H1 (cell line): Measurements from ENCODE around the gene KRTDAP. TPM values are rescaled to one million over a fixed set of nuclear protein-coding genes. Genes with fewer than 3 reads are reported as not detected.

Experiments
- FOSL1 ChIP-seq: IDR thresholded peaks from 2 replicates; pipeline ENCODE4 v1.6.1; 2011; ENCODE audit warnings: mild to moderate bottlenecking, low read depth, low read length, moderate library complexity; ENCODE audit not compliant: insufficient read depth
- PHF8 ChIP-seq: fragments of 200-600 bp; sonication (generic); conservative IDR thresholded peaks from 2 replicates; pipeline ENCODE4 v1.7.1; 2012; ENCODE audit warnings: low read depth, mild to moderate bottlenecking, inconsistent platforms, low read length, moderate library complexity
- RXRA ChIP-seq: IDR thresholded peaks from 2 replicates; pipeline ENCODE4 v1.6.1; 2011; ENCODE audit warnings: low read depth, mild to moderate bottlenecking, low read length, moderate library complexity; ENCODE audit not compliant: insufficient read depth
- SIN3A ChIP-seq, 2 experiments: IDR thresholded peaks in 1 of 2; conservative IDR thresholded peaks in 1 of 2; 2 replicates each; pipeline ENCODE4 v1.6.1; 2011 to 2012; ENCODE audit warnings: low read length in 2 of 2, improper control_type of control experiment in 1 of 2, low read depth in 1 of 2, mild to moderate bottlenecking in 1 of 2
- TBP ChIP-seq: IDR thresholded peaks from 2 replicates; pipeline ENCODE4 v1.6.1; 2011; ENCODE audit warnings: low read depth, low read length, improper control_type of control experiment
- polyA plus RNA-seq, 7 experiments: library from polyadenylated mRNA; depleted of rRNA in 3 of 7; stranded (reverse) in 5 of 7; unstranded in 2 of 7; fragments of >200 nt in 5 of 7; fragments of 200-250 nt in 2 of 7; gene quantifications; 1 replicate in 5 of 7; 2 replicates in 1 of 7; 4 replicates in 1 of 7; pipeline versions ENCODE4 v1.2.1 to v1.2.3, GENCODE V29; 2011 to 2013; ENCODE audit warnings: missing spikeins in 2 of 7, mixed read lengths in 2 of 7
- total RNA-seq: library from RNA; stranded (reverse); fragmentation: NEBNext Ultra II Directional; extraction: Animal tissue kit (Norgen Biotek cat#: 25700); gene quantifications from 2 replicates; pipeline ENCODE4 v1.2.1, GENCODE V29; 2021
- TF ChIP-seq, protein P1 (sequence below): IDR thresholded peaks from 2 replicates; pipeline ENCODE4 v1.6.1; 2012; ENCODE audit warnings: low read length, inconsistent platforms

The KRTDAP gene
- total and polyA plus RNA-seq, 2 of the 8 experiments (the other 6 are each of a cell fraction or from before 2014, with no cell fraction given) = 0.69 to 0.88 TPM

DNA sequence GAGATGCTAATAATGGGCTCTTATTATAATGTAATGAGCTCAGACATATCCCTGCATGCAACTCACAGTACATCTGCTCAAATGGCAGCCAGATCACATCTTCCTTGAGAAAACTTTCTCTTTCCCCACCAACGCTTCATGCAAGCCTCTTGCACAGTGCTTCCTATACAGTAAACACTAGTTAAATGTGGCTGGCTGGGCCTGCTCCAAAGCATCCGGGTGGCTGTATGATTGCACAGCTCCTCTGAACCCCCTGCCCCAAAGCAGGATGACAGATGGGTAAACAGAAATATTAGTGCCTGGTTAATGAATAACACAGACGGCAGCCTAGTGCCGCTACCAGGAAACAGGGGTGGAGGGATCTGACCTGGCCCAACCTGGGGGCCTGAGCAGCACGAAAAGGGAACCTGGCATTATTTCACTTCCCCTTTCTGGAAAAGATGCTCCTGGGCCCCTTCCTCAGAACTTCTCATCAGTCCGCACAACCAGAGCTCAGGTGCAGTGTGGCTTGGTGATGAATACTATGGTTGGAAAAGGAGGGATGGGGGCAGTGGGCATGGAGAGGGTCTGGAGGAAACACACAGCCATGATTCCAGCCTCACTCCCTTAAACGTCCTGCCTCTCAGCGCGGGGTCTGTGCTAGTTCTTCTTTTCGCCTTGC lies 31.4 kb downstream of the KRTDAP start (continued):
- TF ChIP-seq, protein P1, sequence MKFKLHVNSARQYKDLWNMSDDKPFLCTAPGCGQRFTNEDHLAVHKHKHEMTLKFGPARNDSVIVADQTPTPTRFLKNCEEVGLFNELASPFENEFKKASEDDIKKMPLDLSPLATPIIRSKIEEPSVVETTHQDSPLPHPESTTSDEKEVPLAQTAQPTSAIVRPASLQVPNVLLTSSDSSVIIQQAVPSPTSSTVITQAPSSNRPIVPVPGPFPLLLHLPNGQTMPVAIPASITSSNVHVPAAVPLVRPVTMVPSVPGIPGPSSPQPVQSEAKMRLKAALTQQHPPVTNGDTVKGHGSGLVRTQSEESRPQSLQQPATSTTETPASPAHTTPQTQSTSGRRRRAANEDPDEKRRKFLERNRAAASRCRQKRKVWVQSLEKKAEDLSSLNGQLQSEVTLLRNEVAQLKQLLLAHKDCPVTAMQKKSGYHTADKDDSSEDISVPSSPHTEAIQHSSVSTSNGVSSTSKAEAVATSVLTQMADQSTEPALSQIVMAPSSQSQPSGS = no peak
- TF ChIP-seq RXRA (no peak), FOSL1 (no peak), PHF8 (no peak), TBP (no peak), SIN3A (conservative IDR thresholded peaks at IDR 0.05 in 1 of 2, IDR thresholded peaks at IDR 0.05 in 1 of 2; ENCODE audit: low read depth in 1 of 2, low read length in 2 of 2) (no peak)
